CD4-positive, CD25-positive, alpha-beta regulatory T cell (primary cell): Measurements from ENCODE around the gene MEP1A. TPM values are rescaled to one million over a fixed set of nuclear protein-coding genes. Genes with fewer than 3 reads are reported as not detected.
"Not testable (repeated sequence)": the region's sequence is repeated elsewhere in the genome, so short reads cannot be mapped to it uniquely, and the experiment has no call there.

Experiments
- ATAC-seq, 2 donors: fragments of 150-1000 bp; cut with Tn5 transposase; one replicate each; pipeline ENCODE4 v1.10.0; 2021; ENCODE audit warnings: low read depth in 2 of 2, moderate number of reproducible peaks in 2 of 2, moderate library complexity in 1 of 2
- DNase-seq, 3 donors: peaks; one replicate each; pipeline versions ENCODE4 v3.0.0 to v3.0.0-alpha.2; 2012 to 2022; ENCODE audit warnings: mixed read lengths in 1 of 3
- H3K27ac ChIP-seq: one replicate; pipeline ENCODE4 v1.7.0; 2013; ENCODE audit warnings: mild to moderate bottlenecking, low read length; ENCODE audit not compliant: insufficient read depth, poor library complexity, severe bottlenecking
- H3K27me3 ChIP-seq: one replicate; pipeline ENCODE4 v1.7.0; 2013; ENCODE audit warnings: low read length; ENCODE audit not compliant: control insufficient read depth, insufficient read depth
- H3K36me3 ChIP-seq: one replicate; pipeline ENCODE4 v1.7.0; 2013; ENCODE audit warnings: mild to moderate bottlenecking, low read length, moderate library complexity; ENCODE audit not compliant: control insufficient read depth, insufficient read depth
- H3K4me1 ChIP-seq: 2 replicates; pipeline ENCODE4 v1.7.0; 2013; ENCODE audit warnings: mild to moderate bottlenecking, low read length; ENCODE audit not compliant: insufficient read depth, control insufficient read depth, poor library complexity, severe bottlenecking
- H3K4me3 ChIP-seq: one replicate; pipeline ENCODE4 v1.7.0; 2013; ENCODE audit warnings: low read depth, mild to moderate bottlenecking, low read length, moderate library complexity
- H3K9me3 ChIP-seq, 2 experiments: 1 replicate in 1 of 2; 2 replicates in 1 of 2; pipeline ENCODE4 v1.7.0; 2013; ENCODE audit warnings: low read length in 2 of 2, mild to moderate bottlenecking in 1 of 2, moderate library complexity in 1 of 2; ENCODE audit not compliant: control insufficient read depth in 2 of 2
- H3K27ac Mint-ChIP-seq, 3 donors: one replicate each; pipeline ENCODE4 v1.8.0; 2020 to 2022; ENCODE audit warnings: mild to moderate bottlenecking in 3 of 3, mixed read lengths in 3 of 3, moderate library complexity in 2 of 3
- H3K27me3 Mint-ChIP-seq: one replicate; pipeline ENCODE4 v1.8.0; 2022; ENCODE audit warnings: mild to moderate bottlenecking, mixed read lengths
- H3K36me3 Mint-ChIP-seq: one replicate; pipeline ENCODE4 v1.8.0; 2020; ENCODE audit warnings: mixed read lengths
- H3K4me1 Mint-ChIP-seq, 4 donors: one replicate each; pipeline ENCODE4 v1.8.0; 2020 to 2022; ENCODE audit warnings: mixed read lengths in 4 of 4, mild to moderate bottlenecking in 1 of 4
- H3K4me3 Mint-ChIP-seq, 4 donors: one replicate each; pipeline ENCODE4 v1.8.0; 2020 to 2022; ENCODE audit warnings: mild to moderate bottlenecking in 4 of 4, mixed read lengths in 4 of 4, moderate library complexity in 3 of 4
- H3K9me3 Mint-ChIP-seq, 7 donors: one replicate each; pipeline ENCODE4 v1.8.0; 2020 to 2022; ENCODE audit warnings: mixed read lengths in 7 of 7, mild to moderate bottlenecking in 3 of 7, moderate library complexity in 2 of 7
- polyA plus RNA-seq, 4 donors: library from polyadenylated mRNA; unstranded; fragments of 300-500 nt; fragmentation: Illumina TruSeq; gene quantifications; one replicate each; pipeline ENCODE4 v1.2.3, GENCODE V29; 2021
- total RNA-seq: library from RNA; stranded (reverse); gene quantifications from one replicate; pipeline ENCODE4 v1.2.3, GENCODE V29; 2022

The MEP1A gene
- total RNA-seq (not detected), polyA plus RNA-seq (not detected)

GRCh38 chr6:46793138-46793537 lies at the start of gene MEP1A:
TSS of gene MEP1A (plus strand) at chr6:46793389. CDS start at chr6:46793399, 10 bp downstream.
- H3K27ac ChIP-seq: no peak within 1 kb of the TSS
- no peaks in the 10 kb centered on the region for H3K4me1 ChIP-seq
- H3K9me3 ChIP-seq: no peaks in the 10 kb centered on the region
- DNase-seq: no peak
- H3K4me3 Mint-ChIP-seq: no peak within 1 kb of the TSS
- H3K27me3 Mint-ChIP-seq: no peaks in the 10 kb centered on the region
- H3K4me1 Mint-ChIP-seq: no peaks in the 10 kb centered on the region
- no peaks in the 10 kb centered on the region for H3K27me3 ChIP-seq
- H3K36me3 Mint-ChIP-seq: no peaks in the 10 kb centered on the region
- peaks cover 0 to 2% (median 0%) of the 10 kb centered on the region in 7 donors for H3K9me3 Mint-ChIP-seq
- H3K36me3 ChIP-seq: no peaks in the 10 kb centered on the region
- H3K4me3 ChIP-seq: no peak within 1 kb of the TSS
- H3K27ac Mint-ChIP-seq: no peak within 1 kb of the TSS
- no peak for ATAC-seq

GRCh38 chr6:46743425-46744158 lies 49.6 kb upstream of the MEP1A start:
- ATAC-seq (no peak), DNase-seq (no peak)
- Mint-ChIP-seq H3K36me3 (no peaks in the 10 kb centered on the region), H3K9me3 (peaks cover 0 to 5% (median 1%) of the 10 kb centered on the region in 7 donors), H3K27me3 (no peaks in the 10 kb centered on the region), H3K4me1 (no peaks in the 10 kb centered on the region), H3K27ac (no peak overlapping the region), H3K4me3 (no peak overlapping the region)
- Histone ChIP-seq H3K4me3 (no peak overlapping the region), H3K4me1 (no peaks in the 10 kb centered on the region), H3K36me3 (no peaks in the 10 kb centered on the region), H3K9me3 (no peaks in the 10 kb centered on the region), H3K27ac (no peak overlapping the region), H3K27me3 (no peaks in the 10 kb centered on the region)

- H3K36me3 Mint-ChIP-seq, H3K27ac ChIP-seq, H3K9me3 Mint-ChIP-seq, H3K27ac Mint-ChIP-seq, DNase-seq, H3K27me3 Mint-ChIP-seq, H3K27me3 ChIP-seq, H3K4me1 ChIP-seq, H3K4me1 Mint-ChIP-seq, H3K9me3 ChIP-seq, H3K4me3 Mint-ChIP-seq, ATAC-seq, H3K36me3 ChIP-seq, H3K4me3 ChIP-seq: not testable (repeated sequence)
These were observed 48.9 kb upstream of the MEP1A start for GRCh38 chr6:46744159-46744725.

- ATAC-seq: no peak
- H3K27me3 Mint-ChIP-seq: no peaks in the 10 kb centered on the region
- H3K27ac ChIP-seq: no peak overlapping the region
- no peaks in the 10 kb centered on the region for H3K27me3 ChIP-seq
- H3K27ac Mint-ChIP-seq: no peak overlapping the region
- H3K4me1 ChIP-seq: no peaks in the 10 kb centered on the region
- no peaks in the 10 kb centered on the region for H3K36me3 ChIP-seq
- no peak for DNase-seq
- no peaks in the 10 kb centered on the region for H3K9me3 ChIP-seq
- H3K9me3 Mint-ChIP-seq: peaks cover 0 to 5% (median 1%) of the 10 kb centered on the region in 7 donors
- H3K4me1 Mint-ChIP-seq: no peaks in the 10 kb centered on the region
- no peak overlapping the region for H3K4me3 Mint-ChIP-seq
- no peaks in the 10 kb centered on the region for H3K36me3 Mint-ChIP-seq
- no peak overlapping the region for H3K4me3 ChIP-seq
These were observed 47.2 kb upstream of the MEP1A start for GRCh38 chr6:46745973-46746372.

GRCh38 chr6:46746696-46747095 lies 46.5 kb upstream of the MEP1A start, which contains the start of gene ANKRD66:
TSS of gene ANKRD66 (plus strand) at chr6:46746933. CDS start at chr6:46751949, 5,016 bp downstream.
- Mint-ChIP-seq H3K27me3 (no peaks in the 10 kb centered on the region), H3K4me3 (no peak within 1 kb of the TSS), H3K4me1 (no peaks in the 10 kb centered on the region), H3K27ac (no peak within 1 kb of the TSS), H3K9me3 (peaks cover 0 to 5% (median 1%) of the 10 kb centered on the region in 7 donors), H3K36me3 (no peaks in the 10 kb centered on the region)
- DNase-seq (no peak), ATAC-seq (no peak)
- Histone ChIP-seq H3K36me3 (no peaks in the 10 kb centered on the region), H3K27ac (no peak within 1 kb of the TSS), H3K9me3 (no peaks in the 10 kb centered on the region), H3K4me3 (no peak within 1 kb of the TSS), H3K27me3 (no peaks in the 10 kb centered on the region), H3K4me1 (no peaks in the 10 kb centered on the region)

- no peaks in the 10 kb centered on the region for H3K36me3 Mint-ChIP-seq
- Histone ChIP-seq H3K36me3 (no peaks in the 10 kb centered on the region), H3K9me3 (no peaks in the 10 kb centered on the region), H3K27me3 (no peaks in the 10 kb centered on the region), H3K4me1 (no peaks in the 10 kb centered on the region), H3K27ac (no peak overlapping the region), H3K4me3 (no peak overlapping the region)
- no peak overlapping the region for H3K27ac Mint-ChIP-seq
- no peaks in the 10 kb centered on the region for H3K27me3 Mint-ChIP-seq
- no peak for DNase-seq
- ATAC-seq: no peak
- H3K9me3 Mint-ChIP-seq: peaks cover 0 to 5% (median 0%) of the 10 kb centered on the region in 7 donors
- H3K4me3 Mint-ChIP-seq: no peak overlapping the region
- H3K4me1 Mint-ChIP-seq: no peaks in the 10 kb centered on the region
These were observed 44.2 kb upstream of the MEP1A start for GRCh38 chr6:46748940-46749503.

- no peak overlapping the region for H3K27ac Mint-ChIP-seq
These were observed 43.5 kb upstream of the MEP1A start for GRCh38 chr6:46749731-46750130.

More at GRCh38 chr6:46749731-46750130, 43.5 kb upstream of the MEP1A start:
- Histone ChIP-seq H3K27ac (no peak overlapping the region), H3K9me3 (no peaks in the 10 kb centered on the region), H3K36me3 (no peaks in the 10 kb centered on the region), H3K4me3 (no peak overlapping the region), H3K27me3 (no peaks in the 10 kb centered on the region), H3K4me1 (no peaks in the 10 kb centered on the region)
- no peak overlapping the region for H3K4me3 Mint-ChIP-seq
- H3K27me3 Mint-ChIP-seq: no peaks in the 10 kb centered on the region
- ATAC-seq: no peak
- H3K9me3 Mint-ChIP-seq: peaks cover 0 to 3% (median 0%) of the 10 kb centered on the region in 7 donors
- H3K4me1 Mint-ChIP-seq: no peaks in the 10 kb centered on the region
- DNase-seq: no peak
- H3K36me3 Mint-ChIP-seq: no peaks in the 10 kb centered on the region
